ENCODE results near the gene TMEM39B. TPM values are rescaled to one million over a fixed set of nuclear protein-coding genes. Genes with fewer than 3 reads are reported as not detected.

TMEM39B gene
- total RNA-seq, 3 donors from 2014 or later: 4.2 to 6.2 (median 4.8) TPM

Other genes with a start within 250 kb of the TMEM39B start
- 100 to 1,000 TPM; 225 to 271 (median 252) TPM for gene PTP4A2, start 134.6 kb upstream of the TMEM39B start, total RNA-seq
- gene KHDRBS1, start 59.1 kb upstream of the TMEM39B start, total RNA-seq: 10 to 100 TPM; 58.2 to 78.7 (median 66.9) TPM
- gene KPNA6, start 35.1 kb downstream of the TMEM39B start, total RNA-seq: 10 to 100 TPM; 35.5 to 53.1 (median 40.6) TPM
- 10 to 100 TPM; 38.7 to 51.8 (median 45.8) TPM for gene TXLNA, start 106.7 kb downstream of the TMEM39B start, total RNA-seq
- 1 to 10 TPM; 1.4 to 5.2 (median 4.1) TPM for gene CCDC28B, start 127.7 kb downstream of the TMEM39B start, total RNA-seq
- 1 to 10 TPM; 1.8 to 3.5 (median 2.3) TPM for gene IQCC, start 132.7 kb downstream of the TMEM39B start, total RNA-seq
- gene DCDC2B, start 136.2 kb downstream of the TMEM39B start, total RNA-seq: under 1 TPM in 1 of 3 donors, not detected in 2; 0.33 TPM
- 10 to 100 TPM in 2 of 3 donors, 1 to 10 TPM in 1; 5.8 to 20.6 (median 13.4) TPM for gene TMEM234, start 149.4 kb downstream of the TMEM39B start, total RNA-seq
- 100 to 1,000 TPM; 177 to 222 (median 190) TPM for gene EIF3I, start 149.5 kb downstream of the TMEM39B start, total RNA-seq
- gene FAM167B, start 174.3 kb downstream of the TMEM39B start, total RNA-seq: 1 to 10 TPM in 2 of 3 donors, under 1 TPM in 1; 0.64 to 6.9 (median 1.2) TPM
- gene LCK, start 178.3 kb downstream of the TMEM39B start, total RNA-seq: 1 to 10 TPM; 2.4 to 4.1 (median 2.9) TPM
- gene HDAC1, start 219.1 kb downstream of the TMEM39B start, total RNA-seq: 10 to 100 TPM; 31.8 to 87.5 (median 87.4) TPM

All from breast epithelium (tissue), 3 donors.